Measurements from ENCODE around the gene TSPAN19. TPM values are rescaled to one million over a fixed set of nuclear protein-coding genes. Genes with fewer than 3 reads are reported as not detected.

TSPAN19 gene
- total and polyA plus RNA-seq, 2 of the 13 experiments (the other 11 are each of a cell fraction or from before 2014, with no cell fraction given): not detected

DNA sequence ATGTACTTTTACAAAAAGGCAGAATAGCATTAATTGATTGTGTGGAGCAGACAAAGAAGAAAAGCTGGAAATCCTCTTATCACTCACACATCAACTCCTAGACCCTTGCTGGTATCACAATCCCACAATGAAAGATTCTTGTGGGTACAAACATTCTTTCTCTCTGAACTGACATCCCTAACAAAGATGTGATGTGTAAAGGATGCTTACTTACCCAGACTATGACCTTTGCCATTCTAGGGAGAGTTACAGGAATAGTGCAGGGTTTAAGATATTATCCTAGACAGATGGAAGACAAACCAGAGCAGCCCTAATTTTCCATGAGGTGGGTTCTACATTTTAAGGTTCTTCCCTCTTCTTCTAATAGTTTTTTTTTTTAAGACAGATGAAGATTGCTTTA is 63.1 kb downstream of the TSPAN19 start (continued):
- TF ChIP-seq, protein P1, sequence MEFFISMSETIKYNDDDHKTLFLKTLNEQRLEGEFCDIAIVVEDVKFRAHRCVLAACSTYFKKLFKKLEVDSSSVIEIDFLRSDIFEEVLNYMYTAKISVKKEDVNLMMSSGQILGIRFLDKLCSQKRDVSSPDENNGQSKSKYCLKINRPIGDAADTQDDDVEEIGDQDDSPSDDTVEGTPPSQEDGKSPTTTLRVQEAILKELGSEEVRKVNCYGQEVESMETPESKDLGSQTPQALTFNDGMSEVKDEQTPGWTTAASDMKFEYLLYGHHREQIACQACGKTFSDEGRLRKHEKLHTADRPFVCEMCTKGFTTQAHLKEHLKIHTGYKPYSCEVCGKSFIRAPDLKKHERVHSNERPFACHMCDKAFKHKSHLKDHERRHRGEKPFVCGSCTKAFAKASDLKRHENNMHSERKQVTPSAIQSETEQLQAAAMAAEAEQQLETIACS (CRISPR knock-in tag; IDR thresholded peaks at IDR 0.05): no peak
- TF ChIP-seq TARDBP (CRISPR knock-in tag; IDR thresholded peaks at IDR 0.05) (no peak), ASH2L (IDR thresholded peaks at IDR 0.05; ENCODE audit: insufficient read length, low read depth, low read length) (no peak), ZNF660 (CRISPR knock-in tag; IDR thresholded peaks at IDR 0.05; ENCODE audit: borderline replicate concordance, low read depth) (no peak), MIER2 (CRISPR knock-in tag; IDR thresholded peaks at IDR 0.05) (no peak), CCAR2 (optimal IDR thresholded peaks at IDR 0.05; ENCODE audit: low read depth, low read length) (no peak)

DNA sequence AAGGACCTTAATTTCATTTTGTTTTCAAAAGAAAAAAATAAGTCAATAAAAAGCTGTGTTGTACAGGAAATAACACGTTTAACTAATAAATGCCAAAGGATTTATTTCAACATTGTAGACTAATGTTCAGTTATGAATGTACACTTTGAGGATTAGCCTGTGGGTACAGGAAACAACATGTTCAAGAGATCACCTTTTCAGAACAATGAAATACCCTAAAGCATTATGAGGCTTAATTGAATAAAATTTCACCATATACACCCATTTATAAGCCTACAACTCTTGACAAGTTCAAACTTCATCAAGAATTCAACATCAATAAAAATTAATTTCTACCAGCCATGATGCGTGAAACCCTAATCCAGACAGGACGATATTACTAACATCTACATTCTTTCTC is 66.9 kb downstream of the TSPAN19 start:
- WGBS (ENCODE audit: low lambda C conversion rate): 12% methylated on average over 3 of the region's 3 CpGs
- intact Hi-C loops (cut with micrococcal nuclease; ENCODE audit: unreplicated experiment) (no loop called here), in situ Hi-C loops (cut with HindIII; ENCODE audit: extremely low pct_ligation_motif_present, low pct_unique_long_range_greater_than_20kb) (no loop called here)
- Histone ChIP-seq H3K4me1 (ENCODE audit: insufficient read depth, low read length) (no peaks in the 10 kb centered on the region), H3K27ac (ENCODE audit: extremely low read length, insufficient read depth, low read length) (no peak overlapping the region), H3K4me2 (ENCODE audit: low read depth, low read length) (no peak overlapping the region), H3K27me3 (ENCODE audit: control insufficient read depth in 1 of 2, insufficient read depth in 2 of 2, low read length in 2 of 2) (no peaks in the 10 kb centered on the region), H3K4me3 (replicated peaks in 1 of 3; ENCODE audit: insufficient read depth in 1 of 3, low read depth in 2 of 3, low read length in 3 of 3) (no peak overlapping the region), H4K20me1 (ENCODE audit: insufficient read depth, low read length) (no peaks in the 10 kb centered on the region), H3K36me3 (replicated peaks in 1 of 2; ENCODE audit: control insufficient read depth in 1 of 2, insufficient read depth in 2 of 2, low read length in 2 of 2) (no peaks in the 10 kb centered on the region), H3K9ac (ENCODE audit: insufficient read depth, low read depth, low read length) (no peak overlapping the region), H2AFZ (ENCODE audit: low read length) (no peak overlapping the region), H3K79me2 (ENCODE audit: insufficient read depth, low read length) (no peaks in the 10 kb centered on the region), H3K9me3 (ENCODE audit: low read length) (no peaks in the 10 kb centered on the region)
- CTCF ChIA-PET (ENCODE audit: low intra/inter-chr PET ratio, low total read pairs): no interaction called here
- POLR2A ChIA-PET: no interaction called here
- no peak for DNase-seq (ENCODE audit: low spot score)
- BruUV-seq (replicated peaks): no TSS peak
- no peak for FAIRE-seq
- no peak for ATAC-seq
- no peak for TF ChIP-seq ZNF224 (CRISPR knock-in tag; IDR thresholded peaks at IDR 0.05)
- no peak for TF ChIP-seq ZNF251 (CRISPR knock-in tag; IDR thresholded peaks at IDR 0.05)
- TF ChIP-seq, protein P2, sequence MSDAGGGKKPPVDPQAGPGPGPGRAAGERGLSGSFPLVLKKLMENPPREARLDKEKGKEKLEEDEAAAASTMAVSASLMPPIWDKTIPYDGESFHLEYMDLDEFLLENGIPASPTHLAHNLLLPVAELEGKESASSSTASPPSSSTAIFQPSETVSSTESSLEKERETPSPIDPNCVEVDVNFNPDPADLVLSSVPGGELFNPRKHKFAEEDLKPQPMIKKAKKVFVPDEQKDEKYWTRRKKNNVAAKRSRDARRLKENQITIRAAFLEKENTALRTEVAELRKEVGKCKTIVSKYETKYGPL (CRISPR knock-in tag; IDR thresholded peaks at IDR 0.05): no peak
- TF ChIP-seq TGIF2 (CRISPR knock-in tag; IDR thresholded peaks at IDR 0.05): no peak
- TF ChIP-seq HOXA5 (CRISPR knock-in tag; IDR thresholded peaks at IDR 0.05): no peak
- no peak for TF ChIP-seq FLYWCH1 (CRISPR knock-in tag; IDR thresholded peaks at IDR 0.05)
- TF ChIP-seq ZNF530 (CRISPR knock-in tag; IDR thresholded peaks at IDR 0.05; ENCODE audit: low read depth): no peak
- no peak for TF ChIP-seq MYNN (CRISPR knock-in tag; IDR thresholded peaks at IDR 0.05; ENCODE audit: low read depth)
- TF ChIP-seq, protein P3, sequence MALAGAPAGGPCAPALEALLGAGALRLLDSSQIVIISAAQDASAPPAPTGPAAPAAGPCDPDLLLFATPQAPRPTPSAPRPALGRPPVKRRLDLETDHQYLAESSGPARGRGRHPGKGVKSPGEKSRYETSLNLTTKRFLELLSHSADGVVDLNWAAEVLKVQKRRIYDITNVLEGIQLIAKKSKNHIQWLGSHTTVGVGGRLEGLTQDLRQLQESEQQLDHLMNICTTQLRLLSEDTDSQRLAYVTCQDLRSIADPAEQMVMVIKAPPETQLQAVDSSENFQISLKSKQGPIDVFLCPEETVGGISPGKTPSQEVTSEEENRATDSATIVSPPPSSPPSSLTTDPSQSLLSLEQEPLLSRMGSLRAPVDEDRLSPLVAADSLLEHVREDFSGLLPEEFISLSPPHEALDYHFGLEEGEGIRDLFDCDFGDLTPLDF (CRISPR knock-in tag; IDR thresholded peaks at IDR 0.05): no peak
- no peak for TF ChIP-seq BRCA1 (CRISPR knock-in tag; IDR thresholded peaks at IDR 0.05)
- no peak for TF ChIP-seq MED1 (CRISPR knock-in tag; IDR thresholded peaks at IDR 0.05)
- TF ChIP-seq ZNF260 (CRISPR knock-in tag; IDR thresholded peaks at IDR 0.05; ENCODE audit: borderline replicate concordance, low read depth): no peak
- TF ChIP-seq, protein P4, sequence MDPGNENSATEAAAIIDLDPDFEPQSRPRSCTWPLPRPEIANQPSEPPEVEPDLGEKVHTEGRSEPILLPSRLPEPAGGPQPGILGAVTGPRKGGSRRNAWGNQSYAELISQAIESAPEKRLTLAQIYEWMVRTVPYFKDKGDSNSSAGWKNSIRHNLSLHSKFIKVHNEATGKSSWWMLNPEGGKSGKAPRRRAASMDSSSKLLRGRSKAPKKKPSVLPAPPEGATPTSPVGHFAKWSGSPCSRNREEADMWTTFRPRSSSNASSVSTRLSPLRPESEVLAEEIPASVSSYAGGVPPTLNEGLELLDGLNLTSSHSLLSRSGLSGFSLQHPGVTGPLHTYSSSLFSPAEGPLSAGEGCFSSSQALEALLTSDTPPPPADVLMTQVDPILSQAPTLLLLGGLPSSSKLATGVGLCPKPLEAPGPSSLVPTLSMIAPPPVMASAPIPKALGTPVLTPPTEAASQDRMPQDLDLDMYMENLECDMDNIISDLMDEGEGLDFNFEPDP (CRISPR knock-in tag; conservative IDR thresholded peaks at IDR 0.05): no peak
- TF ChIP-seq TEAD3 (CRISPR knock-in tag; optimal IDR thresholded peaks at IDR 0.05; ENCODE audit: borderline replicate concordance): no peak
- no peak for TF ChIP-seq ZNF564 (CRISPR knock-in tag; IDR thresholded peaks at IDR 0.05)
